GM19193 (cell line): ENCODE data around the gene KCTD8.

Experiments used
- POLR2A ChIP-seq: IDR thresholded peaks from 4 replicates; pipeline ENCODE4 v1.6.1; 2011; ENCODE audit not compliant: insufficient read depth, insufficient read length; ENCODE audit errors: extremely low read depth

The KCTD8 gene

DNA sequence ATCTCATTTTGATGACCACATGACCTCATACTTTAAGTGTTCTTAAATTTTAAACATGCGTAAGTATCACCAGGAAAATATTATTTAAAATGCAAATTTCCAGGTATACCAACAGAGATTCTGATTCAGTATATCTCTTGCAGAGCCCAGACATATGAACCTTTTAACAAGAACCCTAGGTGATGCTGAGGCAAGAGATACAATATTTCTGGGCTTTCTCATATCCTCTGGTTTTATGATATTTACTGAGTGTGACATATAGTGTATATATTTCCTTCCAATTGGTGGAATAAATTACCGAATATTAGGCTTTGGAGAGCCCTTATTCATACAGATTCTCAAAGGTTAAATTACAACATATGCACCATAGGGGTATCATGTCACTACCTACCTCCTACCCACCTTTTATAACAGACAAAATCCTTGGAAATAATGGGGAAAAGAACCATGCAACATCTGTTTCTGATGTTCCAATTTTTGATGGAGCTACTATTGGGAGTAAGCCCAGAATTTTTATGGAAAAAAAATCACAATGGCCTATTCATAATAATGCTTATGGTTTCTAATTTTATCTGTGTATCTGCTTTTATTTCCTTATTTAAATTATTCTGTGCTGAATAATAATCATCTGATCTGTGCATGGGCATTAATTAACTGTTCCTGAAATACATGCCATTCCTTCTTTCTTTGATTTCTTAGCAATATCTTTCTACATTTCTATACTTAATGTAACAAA lies 27.1 kb downstream of the KCTD8 start:
- no peak for TF ChIP-seq POLR2A

DNA sequence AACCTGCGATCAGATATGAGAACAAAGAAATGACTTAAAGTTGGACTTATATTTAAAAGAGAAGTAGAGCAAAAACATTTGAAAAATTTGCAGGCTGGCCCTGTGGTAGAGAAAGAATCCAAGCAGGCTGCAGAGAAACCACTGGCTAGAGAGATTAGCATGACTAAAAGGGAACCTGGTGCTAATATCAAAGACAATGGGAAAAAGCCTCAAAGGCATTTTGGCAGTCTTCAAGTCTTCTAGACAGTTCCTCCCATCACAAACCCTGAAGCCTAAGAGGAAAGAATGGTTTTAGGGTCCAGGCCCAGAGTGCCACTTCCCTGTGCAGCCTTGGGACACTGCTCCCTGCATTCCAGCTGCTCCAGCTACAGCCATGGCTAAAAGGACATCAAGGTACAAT lies 33.4 kb downstream of the KCTD8 start:
- TF ChIP-seq POLR2A = no peak

DNA sequence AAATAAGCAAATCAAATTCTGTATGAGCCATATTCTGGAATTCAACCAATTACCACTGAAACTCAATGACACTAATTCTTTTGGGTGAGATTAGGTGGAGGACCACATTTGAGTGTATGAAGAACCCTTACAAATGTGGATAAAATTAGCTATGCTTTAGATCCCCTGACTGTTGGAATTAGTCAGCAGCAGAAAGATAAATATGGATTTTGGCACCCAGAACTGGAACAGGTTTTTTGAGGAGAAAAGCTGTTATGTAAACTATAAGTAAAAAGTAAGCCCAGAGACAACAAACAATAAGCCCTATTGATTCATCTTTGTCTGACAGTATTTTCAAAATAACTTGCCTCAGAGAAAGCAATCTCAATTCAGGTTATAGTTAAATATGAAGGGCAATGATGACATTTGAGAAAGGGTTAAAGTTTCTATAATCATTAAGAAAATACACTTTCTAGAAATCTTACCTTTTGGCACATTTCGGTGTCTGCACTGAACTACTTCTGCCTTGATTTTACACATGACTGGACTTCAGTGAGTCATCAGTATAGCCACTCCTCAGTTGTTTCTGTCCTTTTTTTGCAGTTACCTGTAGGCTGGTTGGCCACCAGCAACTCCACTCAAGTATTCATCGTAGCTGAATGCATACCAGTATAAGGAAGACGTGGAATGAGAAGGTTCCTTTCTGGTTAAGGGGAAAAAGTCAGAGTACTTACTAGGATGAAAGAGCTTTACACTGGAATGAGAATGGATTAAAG lies 80.0 kb downstream of the KCTD8 start:
- TF ChIP-seq POLR2A = no peak

DNA sequence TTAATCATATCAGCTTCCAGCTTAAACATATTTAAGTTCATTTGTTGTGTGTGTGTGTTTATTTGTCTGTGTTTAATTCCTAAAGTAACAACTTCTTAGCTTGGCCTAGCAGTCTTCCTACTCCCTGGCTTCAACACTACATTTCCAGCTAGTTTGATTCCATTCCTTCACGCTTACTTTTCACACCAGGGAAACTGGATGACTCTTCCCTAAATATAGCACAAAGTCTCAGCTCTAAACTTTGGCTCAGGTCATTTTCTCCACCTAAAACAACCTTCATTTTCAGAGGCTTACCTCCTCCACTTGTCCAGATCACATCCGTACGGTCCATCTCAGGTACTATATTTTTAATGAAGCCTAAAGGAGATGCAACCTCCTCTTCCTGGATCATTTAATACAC lies 94.4 kb downstream of the KCTD8 start:
- TF ChIP-seq POLR2A = no peak

DNA sequence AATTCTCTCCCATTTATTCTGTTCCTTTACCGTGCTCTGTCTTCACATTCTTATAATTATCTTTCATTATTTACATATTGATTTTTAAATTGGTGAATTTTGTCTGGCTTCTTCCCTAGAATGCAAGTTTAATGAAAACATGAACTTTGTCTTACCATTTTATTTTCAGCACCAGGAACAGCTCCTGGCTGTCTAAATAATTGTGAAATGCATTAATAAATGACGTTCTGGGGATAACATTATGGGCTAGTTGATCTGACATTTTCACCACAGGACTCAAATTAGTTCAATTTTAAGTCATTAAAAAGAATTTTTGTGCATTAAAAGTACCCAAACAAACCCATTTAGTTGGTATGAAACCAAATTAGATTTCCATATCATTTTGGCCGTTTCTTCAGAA lies 97.5 kb downstream of the KCTD8 start:
- no peak for TF ChIP-seq POLR2A

DNA sequence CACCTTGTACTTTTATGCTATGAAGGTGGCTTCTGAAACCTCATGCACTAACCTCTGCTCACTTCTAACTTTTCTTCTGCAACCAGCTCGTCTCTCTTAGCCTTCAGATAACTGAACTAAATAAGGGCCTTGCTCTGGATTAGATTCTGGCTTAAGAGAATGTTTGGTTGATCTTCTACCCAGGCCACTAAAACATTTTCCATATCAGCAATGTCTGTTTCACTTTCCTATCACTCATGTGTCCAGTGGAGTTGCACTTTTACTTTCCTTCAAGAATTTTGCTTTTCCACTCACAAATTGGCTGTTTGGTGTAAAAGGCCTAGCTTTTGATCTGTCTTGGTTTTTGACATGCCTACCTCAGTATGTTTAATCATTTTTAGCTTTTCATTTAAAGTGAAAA lies 105.8 kb downstream of the KCTD8 start:
- TF ChIP-seq POLR2A = no peak

DNA sequence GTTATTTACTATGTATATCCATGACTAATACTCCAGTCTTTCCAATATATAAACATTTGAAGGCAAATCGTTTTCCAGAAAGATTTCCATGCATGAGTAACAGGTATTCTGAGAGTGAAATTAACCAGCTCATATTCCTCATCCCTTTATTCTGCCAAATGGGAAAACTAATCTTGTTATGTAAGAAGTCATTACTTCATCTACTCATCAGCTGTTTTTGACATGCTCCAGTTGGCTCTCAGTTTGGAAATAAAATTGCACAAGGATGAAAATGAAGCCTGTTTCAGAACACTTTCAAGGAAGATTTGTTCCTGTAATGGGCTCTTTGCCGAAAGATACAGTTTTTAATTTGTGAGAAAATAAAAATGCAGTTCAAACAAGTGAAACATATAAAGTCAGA lies 121.9 kb downstream of the KCTD8 start:
- no peak for TF ChIP-seq POLR2A

- TF ChIP-seq POLR2A = no peak
These were observed 127.8 kb downstream of the KCTD8 start for GRCh38 chr4:44320833-44321232.

DNA sequence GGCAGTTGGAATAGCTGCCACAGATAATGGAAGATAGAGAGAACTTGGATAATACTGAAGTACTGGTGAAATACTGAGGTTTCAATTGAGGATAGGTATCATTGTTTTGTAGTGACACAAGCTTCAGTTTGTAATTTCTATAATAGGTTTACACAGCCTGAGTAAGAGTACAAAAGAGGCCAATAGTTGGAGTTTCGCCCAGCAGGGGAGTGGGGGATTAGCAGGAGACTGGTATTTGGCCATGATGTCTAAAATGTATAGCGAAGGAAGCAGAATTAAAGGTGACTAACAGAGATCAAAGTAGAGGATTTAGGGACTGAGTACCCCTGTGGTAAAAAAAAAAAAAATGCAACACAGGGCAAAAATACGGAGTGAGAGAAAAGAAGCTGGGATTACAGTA lies 129.5 kb downstream of the KCTD8 start:
- TF ChIP-seq POLR2A = no peak

DNA sequence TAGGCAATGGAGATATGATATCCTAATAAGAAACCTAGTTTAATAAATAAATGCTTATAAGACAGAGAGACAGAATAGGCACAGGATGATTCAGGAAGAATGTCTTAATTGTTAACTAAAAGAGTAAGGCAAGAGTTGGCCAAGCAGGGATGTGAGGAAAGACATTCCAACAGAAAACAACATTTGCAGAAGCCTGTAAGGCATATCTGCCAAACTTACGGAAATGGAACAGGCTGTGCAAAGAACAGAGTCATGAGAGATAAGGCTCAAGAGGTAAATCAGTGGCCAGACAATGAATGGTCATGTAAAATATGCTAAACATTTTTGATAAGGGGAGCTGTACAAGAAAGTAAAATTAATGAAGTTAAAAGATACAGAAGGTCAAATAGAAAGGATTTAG lies 134.9 kb downstream of the KCTD8 start:
- no peak for TF ChIP-seq POLR2A

GRCh38 chr4:44287505-44287904 lies 161.1 kb downstream of the KCTD8 start:
- TF ChIP-seq POLR2A = no peak

DNA sequence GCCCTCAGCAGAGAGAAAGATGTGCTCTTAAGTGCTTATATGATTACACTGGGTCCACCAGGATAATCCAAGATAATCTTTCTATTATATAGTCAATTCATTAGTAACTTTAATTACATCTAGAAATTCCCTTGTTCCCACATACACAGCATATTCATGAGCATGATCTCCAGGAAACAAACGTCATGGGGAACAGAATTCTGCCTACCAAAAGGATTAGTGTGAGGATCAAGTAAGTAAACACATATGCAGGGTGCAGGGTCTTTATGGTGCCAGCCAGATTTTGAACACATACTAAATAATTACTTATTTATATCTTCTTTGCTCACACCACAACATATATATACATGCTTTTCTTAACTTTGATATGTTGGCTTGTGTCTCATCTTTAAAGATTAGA lies 169.1 kb downstream of the KCTD8 start:
- TF ChIP-seq POLR2A = no peak

DNA sequence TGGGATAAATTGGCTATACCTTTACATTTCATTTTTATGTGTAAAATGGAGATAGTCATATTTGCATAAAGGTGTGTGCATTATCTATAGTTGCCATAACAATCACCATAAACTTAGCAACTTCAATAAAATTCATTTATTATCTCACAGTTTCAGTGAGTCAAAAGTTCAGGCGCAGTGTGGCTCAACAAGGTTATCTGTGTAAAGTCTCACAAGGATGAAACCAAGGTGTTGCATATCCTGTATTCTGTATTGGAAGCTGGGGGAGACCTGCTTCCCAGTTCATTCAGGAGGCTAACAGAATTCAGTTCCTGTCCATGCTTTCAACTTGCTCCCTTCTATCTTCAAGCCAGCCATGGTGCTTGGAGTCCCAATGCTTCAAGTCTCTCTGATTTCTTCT lies 169.5 kb downstream of the KCTD8 start:
- TF ChIP-seq POLR2A = no peak

- no peak for TF ChIP-seq POLR2A
These were observed 191.1 kb downstream of the KCTD8 start for GRCh38 chr4:44257461-44257860.

- no peak for TF ChIP-seq POLR2A
These were observed 192.2 kb downstream of the KCTD8 start for GRCh38 chr4:44256414-44256813.

- TF ChIP-seq POLR2A = no peak
These were observed 211.0 kb downstream of the KCTD8 start for GRCh38 chr4:44237643-44238042.
